ENCODE measurements around the gene DCC. TPM values are rescaled to one million over a fixed set of nuclear protein-coding genes. Genes with fewer than 3 reads are reported as not detected.
A peak's percentile ranks its signal among the peaks of the same experiment; 100 is the strongest.

The DCC gene
- polyA plus RNA-seq, 2 of the 4 experiments (the other 2 are of a cell fraction), result 0.12 TPM; not detected in 1

DNA sequence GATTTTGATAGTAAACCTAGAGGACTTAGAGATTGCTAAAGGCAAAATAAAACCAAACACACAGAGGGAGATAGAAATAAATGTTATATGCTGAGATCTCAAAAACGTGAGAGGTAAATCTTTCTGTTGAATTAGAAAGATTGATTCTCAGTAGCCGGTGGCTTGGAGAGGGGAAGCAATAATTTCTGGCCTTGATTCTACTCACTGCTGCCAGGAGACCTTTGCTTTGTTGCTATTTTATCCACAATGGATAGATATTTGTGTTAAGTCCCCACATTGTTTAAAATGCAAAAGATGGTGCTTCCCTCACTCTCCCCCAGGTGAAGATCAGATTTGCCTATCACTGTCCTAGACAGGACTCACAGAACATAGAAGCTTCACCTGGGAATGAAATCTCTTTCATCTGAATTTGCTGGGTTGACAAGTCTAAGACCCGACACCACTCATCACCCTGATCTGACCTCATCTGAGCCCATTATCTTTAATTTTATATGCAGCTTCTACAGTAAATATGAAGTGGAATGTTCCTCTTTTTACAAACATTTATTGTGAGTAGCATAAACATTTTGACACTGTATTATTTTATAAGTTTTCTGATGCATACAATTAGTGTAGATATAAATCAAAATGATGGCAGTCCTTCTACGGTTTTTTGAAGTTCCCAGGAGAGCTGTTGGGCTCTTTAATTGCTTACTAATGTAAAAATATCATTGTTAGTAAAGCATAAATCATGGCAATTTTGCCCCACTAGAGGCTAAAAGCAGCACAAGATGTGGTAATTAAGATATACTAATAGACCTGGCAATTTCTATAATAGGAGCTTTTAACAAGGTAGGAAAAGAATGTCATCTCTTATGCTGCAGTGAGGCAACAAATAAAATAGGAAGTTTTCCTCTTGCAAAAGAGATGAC, 149.7 kb downstream of the DCC start:
- Histone ChIP-seq H3K4me3 (no peak overlapping the region), H3K9me3 (peaks cover 16% of the 10 kb centered on the region), H3K4me2 (no peak overlapping the region), H3K27ac (no peak overlapping the region), H3K4me1 (no peaks in the 10 kb centered on the region)
- POLR2A ChIA-PET, result no interaction called here
- CTCF ChIA-PET, result no interaction called here
- no peak for TF ChIP-seq ZSCAN20 (CRISPR knock-in tag; IDR thresholded peaks at IDR 0.05)
- FAIRE-seq (no peak), DNase-seq (ENCODE audit: low read depth in 1 of 2, low spot score in 1 of 2) (no peak), ATAC-seq (no peak)
- WGBS (ENCODE audit: missing lambda C conversion rate), result 65% methylated on average over 4 of the region's 4 CpGs

GRCh38 chr18:52496426-52496825, 156.4 kb downstream of the DCC start:
- ATAC-seq (no peak), FAIRE-seq (no peak), DNase-seq (ENCODE audit: low read depth in 1 of 2, low spot score in 1 of 2) (no peak)
- Histone ChIP-seq H3K4me3 (no peak overlapping the region), H3K4me1 (peaks cover 26% of the 10 kb centered on the region), H3K9me3 (peaks cover 23% of the 10 kb centered on the region), H3K27ac (no peak overlapping the region), H3K4me2 (no peak overlapping the region)
- TF ChIP-seq RAD21 (conservative IDR thresholded peaks at IDR 0.05 in 1 of 2, IDR thresholded peaks at IDR 0.05 in 1 of 2), result no peak
- no peak for TF ChIP-seq HES2 (IDR thresholded peaks at IDR 0.05)
- no peak for TF ChIP-seq RCOR1 (IDR thresholded peaks at IDR 0.05; ENCODE audit: low read depth, low read length)
- no peak for TF ChIP-seq USF2 (IDR thresholded peaks at IDR 0.05)
- TF ChIP-seq MAZ (IDR thresholded peaks at IDR 0.05; ENCODE audit: borderline replicate concordance, low read depth, low read length), result no peak
- TF ChIP-seq ATOH8 (CRISPR knock-in tag; IDR thresholded peaks at IDR 0.05; ENCODE audit: low read depth), result no peak
- TF ChIP-seq EHMT2 (IDR thresholded peaks at IDR 0.05; ENCODE audit: low read depth), result no peak
- TF ChIP-seq, protein P1, sequence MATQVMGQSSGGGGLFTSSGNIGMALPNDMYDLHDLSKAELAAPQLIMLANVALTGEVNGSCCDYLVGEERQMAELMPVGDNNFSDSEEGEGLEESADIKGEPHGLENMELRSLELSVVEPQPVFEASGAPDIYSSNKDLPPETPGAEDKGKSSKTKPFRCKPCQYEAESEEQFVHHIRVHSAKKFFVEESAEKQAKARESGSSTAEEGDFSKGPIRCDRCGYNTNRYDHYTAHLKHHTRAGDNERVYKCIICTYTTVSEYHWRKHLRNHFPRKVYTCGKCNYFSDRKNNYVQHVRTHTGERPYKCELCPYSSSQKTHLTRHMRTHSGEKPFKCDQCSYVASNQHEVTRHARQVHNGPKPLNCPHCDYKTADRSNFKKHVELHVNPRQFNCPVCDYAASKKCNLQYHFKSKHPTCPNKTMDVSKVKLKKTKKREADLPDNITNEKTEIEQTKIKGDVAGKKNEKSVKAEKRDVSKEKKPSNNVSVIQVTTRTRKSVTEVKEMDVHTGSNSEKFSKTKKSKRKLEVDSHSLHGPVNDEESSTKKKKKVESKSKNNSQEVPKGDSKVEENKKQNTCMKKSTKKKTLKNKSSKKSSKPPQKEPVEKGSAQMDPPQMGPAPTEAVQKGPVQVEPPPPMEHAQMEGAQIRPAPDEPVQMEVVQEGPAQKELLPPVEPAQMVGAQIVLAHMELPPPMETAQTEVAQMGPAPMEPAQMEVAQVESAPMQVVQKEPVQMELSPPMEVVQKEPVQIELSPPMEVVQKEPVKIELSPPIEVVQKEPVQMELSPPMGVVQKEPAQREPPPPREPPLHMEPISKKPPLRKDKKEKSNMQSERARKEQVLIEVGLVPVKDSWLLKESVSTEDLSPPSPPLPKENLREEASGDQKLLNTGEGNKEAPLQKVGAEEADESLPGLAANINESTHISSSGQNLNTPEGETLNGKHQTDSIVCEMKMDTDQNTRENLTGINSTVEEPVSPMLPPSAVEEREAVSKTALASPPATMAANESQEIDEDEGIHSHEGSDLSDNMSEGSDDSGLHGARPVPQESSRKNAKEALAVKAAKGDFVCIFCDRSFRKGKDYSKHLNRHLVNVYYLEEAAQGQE (IDR thresholded peaks at IDR 0.05), result no peak
- POLR2A ChIA-PET, result interaction anchor here (0.6 kb wide), 1 partner anchor 95 kb away, joined by 3 read pairs; no protein-coding TSS in a partner anchor
- CTCF ChIA-PET, result interaction anchor here (0.6 kb wide), 1 partner anchor 786 kb away, joined by 3 read pairs; no protein-coding TSS in a partner anchor

DNA sequence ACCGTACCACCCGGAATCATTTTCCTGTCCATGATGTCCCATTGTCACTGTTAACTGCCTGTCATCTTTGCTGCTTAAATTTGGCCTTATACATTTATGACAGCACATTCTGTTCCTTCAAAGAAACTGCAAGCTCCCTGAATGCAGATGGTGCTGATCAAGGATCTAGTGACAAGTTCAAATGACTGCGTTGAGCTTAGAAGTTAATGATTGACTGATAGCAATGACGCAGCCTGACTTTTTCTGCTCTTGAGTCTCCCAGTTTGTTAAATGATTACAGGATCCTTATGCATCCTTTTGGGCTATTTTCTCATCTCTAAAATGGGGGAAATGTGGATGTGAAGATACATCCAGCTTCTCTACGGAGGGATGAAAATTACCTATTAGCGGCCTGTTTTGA, 159.0 kb downstream of the DCC start:
- DNase-seq (ENCODE audit: low read depth in 1 of 2, low spot score in 1 of 2) (peak; percentile 18 to 84), ATAC-seq (peak; percentile 84 to 91), FAIRE-seq (peak; percentile 51)
- Histone ChIP-seq H3K4me1 (peaks cover 26% of the 10 kb centered on the region), H3K4me2 (peak overlapping the region; percentile 86), H3K9me3 (peaks cover 13% of the 10 kb centered on the region; the same call in 2 of the 3 replicates), H3K27ac (peak overlapping the region; percentile 90 to 91), H3K4me3 (peak overlapping the region; percentile 25; the same call in 1 of the 3 replicates)
- POLR2A ChIA-PET, result no interaction called here
- CTCF ChIA-PET, result no interaction called here
- WGBS (ENCODE audit: missing lambda C conversion rate), result 3% methylated on average over 6 of the region's 6 CpGs
- TF ChIP-seq FOSL2 (IDR thresholded peaks at IDR 0.05), result no peak
- 0 out of 2 replicates have a peak, but pooled peaks have one; percentile 27 for TF ChIP-seq FOSL2 (CRISPR knock-in tag; IDR thresholded peaks at IDR 0.05)
- no peak for TF ChIP-seq CBX2 (IDR thresholded peaks at IDR 0.05; ENCODE audit: borderline replicate concordance, low read depth)

Measured in A549 (cell line).